ENCODE measurements around the gene TAF1L. TPM values are rescaled to one million over a fixed set of nuclear protein-coding genes. Genes with fewer than 3 reads are reported as not detected.
"Not testable (repeated sequence)": the region's sequence is repeated elsewhere in the genome, so short reads cannot be mapped to it uniquely, and the experiment has no call there.

The TAF1L gene
- total RNA-seq, 4 donors from 2014 or later = not detected

DNA sequence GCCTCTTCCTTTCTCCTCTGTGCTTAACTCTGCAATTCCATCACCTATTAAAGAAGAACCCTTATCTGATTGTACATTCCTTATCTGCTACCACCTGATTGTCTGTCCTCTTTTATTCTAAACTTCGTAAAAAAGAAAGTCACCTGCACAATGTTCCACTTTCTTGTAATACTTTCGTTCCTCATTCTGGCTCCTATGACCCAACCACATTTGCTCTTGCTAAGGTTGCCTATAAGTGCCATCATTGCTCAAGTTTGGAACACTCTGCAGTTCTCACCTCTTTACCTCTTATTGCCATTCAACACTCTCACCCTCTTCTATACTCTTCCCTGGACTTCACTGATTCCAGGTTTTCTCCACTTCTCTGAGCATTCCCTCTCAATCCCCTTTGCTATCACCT is 10.1 kb downstream of the TAF1L start:
- H3K4me3 ChIP-seq (ENCODE audit: low read depth, poor library complexity, severe bottlenecking) = no peak overlapping the region
- no peak for DNase-seq (ENCODE audit: low spot score in 2 of 2)
- 92 to 96% methylated on average over 2 of the region's 2 CpGs for WGBS, 2 donors
- intact Hi-C loops (cut with DNase I; ENCODE audit: low total_unique reads) = no loop called here
- no peak for TF ChIP-seq CTCF (IDR thresholded peaks at IDR 0.05)
- no peak for TF ChIP-seq POLR2A (IDR thresholded peaks at IDR 0.05)

GRCh38 chr9:32622948-32623347 is 12.5 kb downstream of the TAF1L start:
- 73 to 80% methylated on average over 1 of the region's 1 CpG for WGBS, 2 donors
- TF ChIP-seq CTCF (IDR thresholded peaks at IDR 0.05) = no peak
- no peak for TF ChIP-seq POLR2A (IDR thresholded peaks at IDR 0.05)
- H3K4me3 ChIP-seq (ENCODE audit: low read depth, poor library complexity, severe bottlenecking) = no peak overlapping the region
- no peak for DNase-seq (ENCODE audit: low spot score in 2 of 2)
- intact Hi-C loops (cut with DNase I; ENCODE audit: low total_unique reads) = no loop called here

DNA sequence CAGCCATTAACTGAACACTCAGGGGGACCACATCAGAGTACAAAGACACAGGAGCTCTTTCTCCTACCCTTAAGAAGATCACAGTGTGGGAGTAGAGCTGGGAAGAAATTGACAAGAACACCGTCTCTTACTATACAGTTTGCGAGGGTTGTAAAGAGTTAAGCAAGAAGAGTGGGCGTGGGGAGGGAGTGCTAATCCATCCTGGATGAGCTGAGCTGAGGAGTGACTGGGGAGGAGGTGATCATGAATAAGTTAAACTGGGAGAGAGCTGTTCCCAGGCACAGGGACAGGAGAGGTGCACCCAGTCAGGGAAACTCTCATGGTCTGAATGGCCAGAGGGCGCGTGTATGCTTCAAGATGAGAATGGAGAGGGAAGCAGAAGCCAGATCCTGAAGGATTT is 17.2 kb downstream of the TAF1L start:
- intact Hi-C loops (cut with DNase I; ENCODE audit: low total_unique reads) = no loop called here
- no peak for TF ChIP-seq POLR2A (IDR thresholded peaks at IDR 0.05)
- no peak overlapping the region for H3K4me3 ChIP-seq (ENCODE audit: low read depth, poor library complexity, severe bottlenecking)
- 68 to 79% methylated on average over 5 of the region's 5 CpGs for WGBS, 2 donors
- DNase-seq (ENCODE audit: low spot score in 2 of 2) = no peak

GRCh38 chr9:32606811-32607210 is 28.7 kb downstream of the TAF1L start:
- no peak for DNase-seq (ENCODE audit: low spot score in 2 of 2)
- no peak for TF ChIP-seq POLR2A (IDR thresholded peaks at IDR 0.05)
- intact Hi-C loops (cut with DNase I; ENCODE audit: low total_unique reads) = loop anchor here (10.0 kb wide), 1 partner anchor 348 kb away; no protein-coding TSS in a partner anchor
- no peak overlapping the region for H3K4me3 ChIP-seq (ENCODE audit: low read depth, poor library complexity, severe bottlenecking)
- WGBS, 2 donors = 65 to 79% methylated on average over 2 of the region's 2 CpGs

DNA sequence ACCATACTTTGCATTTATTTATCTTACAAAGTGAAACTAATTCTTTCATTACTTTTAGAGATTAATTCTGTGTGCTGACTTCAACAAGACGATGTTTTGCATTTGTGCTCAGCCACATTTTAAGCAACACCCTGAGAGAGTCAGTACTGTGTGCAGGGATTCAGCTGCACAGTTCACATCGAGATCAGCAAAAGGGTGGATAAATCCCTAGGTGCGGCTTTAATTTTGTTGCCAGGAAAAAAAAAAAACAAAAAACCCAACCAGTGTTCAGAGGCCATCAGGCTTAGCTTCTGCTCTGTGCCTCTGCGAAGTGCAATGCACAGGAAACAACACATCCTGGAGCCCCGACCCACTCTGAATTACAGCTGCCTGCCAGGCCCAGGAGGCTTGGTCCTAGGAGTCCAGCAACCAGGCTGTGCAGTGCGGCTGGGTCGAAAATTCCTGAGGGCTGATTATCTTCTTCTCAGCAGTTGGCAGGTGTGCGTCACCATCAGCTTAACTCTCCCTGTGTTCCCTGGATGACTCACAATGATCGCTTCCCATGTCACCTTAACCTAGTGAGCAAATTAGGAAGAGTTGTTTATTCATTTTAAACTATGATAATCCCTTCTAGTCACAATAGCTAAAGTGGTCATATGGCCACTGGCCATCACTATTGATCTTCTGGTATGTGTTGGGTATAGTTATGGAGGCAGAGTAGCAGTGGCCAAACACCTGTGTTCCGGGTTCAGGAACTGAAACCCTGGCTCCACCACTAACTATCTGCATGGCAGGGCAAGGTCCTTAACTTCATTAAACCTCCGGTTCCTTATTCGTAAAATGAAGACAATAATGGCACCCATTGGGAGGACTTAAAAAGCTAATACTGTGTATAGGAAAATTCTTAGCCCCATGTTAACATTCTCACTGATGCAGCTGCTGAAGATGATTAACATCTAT is 31.3 kb downstream of the TAF1L start:
- WGBS, 2 donors = 57 to 61% methylated on average over 12 of the region's 12 CpGs
- intact Hi-C loops (cut with DNase I; ENCODE audit: low total_unique reads) = loop anchor here (10.0 kb wide), 1 partner anchor 351 kb away; no protein-coding TSS in a partner anchor
- no peak overlapping the region for H3K4me3 ChIP-seq (ENCODE audit: low read depth, poor library complexity, severe bottlenecking)
- no peak for TF ChIP-seq CTCF (IDR thresholded peaks at IDR 0.05)
- TF ChIP-seq POLR2A (IDR thresholded peaks at IDR 0.05) = no peak
- no peak for DNase-seq (ENCODE audit: low spot score in 2 of 2)

DNA sequence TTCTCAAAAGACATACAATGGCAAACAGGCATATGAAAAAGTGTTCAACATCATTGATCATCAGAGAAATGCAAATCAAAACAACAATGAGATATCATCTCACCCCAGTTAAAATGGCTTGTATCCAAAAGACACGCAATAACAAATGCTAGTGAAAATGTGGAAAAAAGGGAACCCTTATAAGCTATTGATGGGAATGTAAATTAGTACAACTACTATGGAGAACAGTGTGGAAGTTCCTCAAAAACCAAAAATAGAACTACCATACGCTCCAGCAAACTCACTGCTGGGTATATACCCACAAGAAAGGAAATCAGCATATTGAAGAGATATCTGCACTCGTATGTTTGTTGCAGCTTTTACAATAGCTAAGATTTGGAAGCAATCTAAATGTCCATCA is 36.4 kb downstream of the TAF1L start:
- WGBS, 2 donors = 57 to 58% methylated on average over 3 of the region's 3 CpGs
- DNase-seq (ENCODE audit: low spot score in 2 of 2); H3K4me3 ChIP-seq (ENCODE audit: low read depth, poor library complexity, severe bottlenecking); intact Hi-C loops (cut with DNase I; ENCODE audit: low total_unique reads): not testable (repeated sequence)

DNA sequence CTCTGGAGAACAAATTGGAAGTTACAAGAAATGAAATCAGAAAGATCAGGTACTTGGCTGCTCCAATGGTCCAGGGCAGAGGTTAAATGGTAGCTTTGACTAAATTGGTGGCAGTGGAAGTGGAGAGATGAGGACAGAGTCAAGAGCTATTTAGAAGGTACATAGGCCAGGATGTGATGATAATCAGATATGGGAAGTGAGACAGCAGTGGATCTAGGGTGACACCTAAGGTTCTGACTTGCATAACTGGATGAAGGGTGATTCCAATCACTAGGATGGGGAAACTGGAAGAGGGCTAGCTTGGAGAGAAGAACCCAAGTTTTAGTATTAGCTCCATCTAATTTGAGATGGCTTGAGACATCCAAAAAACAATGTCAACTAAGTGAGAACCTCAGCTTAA is 38.5 kb downstream of the TAF1L start:
- no peak overlapping the region for H3K4me3 ChIP-seq (ENCODE audit: low read depth, poor library complexity, severe bottlenecking)
- no peak for DNase-seq (ENCODE audit: low spot score in 2 of 2)
- intact Hi-C loops (cut with DNase I; ENCODE audit: low total_unique reads) = no loop called here
- TF ChIP-seq CTCF (IDR thresholded peaks at IDR 0.05) (no peak), POLR2A (IDR thresholded peaks at IDR 0.05) (no peak)

Measured in lower leg skin (tissue), 4 donors.